HepG2 (cell line): ENCODE results near the gene PEMT. TPM values are rescaled to one million over a fixed set of nuclear protein-coding genes. Genes with fewer than 3 reads are reported as not detected.

Experiments used
- ATAC-seq: fragments of 200-7000 bp; cut with Tn5 transposase; 3 replicates; pipeline ENCODE4 v1.9.1; 2020; ENCODE audit warnings: mild to moderate bottlenecking, moderate library complexity
- BruUV-seq: library from RNA; stranded (reverse); fragments of 400-500 nt; replicated peaks from 2 replicates; lab custom pipeline; 2021; lab: Mats Ljungman, UMichigan
- CTCF ChIA-PET: fragments of 300-600 bp; formaldehyde crosslinking; extraction: SDS; loops from one replicate; lab custom pipeline; 2021; ENCODE audit warnings: low total read pairs, inconsistent platforms, low intra/inter-chr PET ratio; lab: Yijun Ruan, JAX
- POLR2A ChIA-PET: fragments of 350-600 bp; sonication (Branson Sonifier 250); formaldehyde crosslinking; loops from one replicate; lab custom pipeline; 2020; ENCODE audit warnings: antibody characterized with exemption, inconsistent platforms; lab: Yijun Ruan, JAX
- DNase-seq: peaks from one replicate; pipeline ENCODE4 v3.0.0-alpha.2; 2015; ENCODE audit warnings: low spot score
- FAIRE-seq: peaks from 3 replicates; lab custom pipeline; 2011; peaks lifted over from hg19 to GRCh38; lab: Jason Lieb, UNC
- H2AFZ ChIP-seq: one replicate; pipeline ENCODE4 v1.6.1; 2011; ENCODE audit warnings: low read length, inconsistent platforms
- H3K27ac ChIP-seq: fragments of 300-600 bp; 3 replicates; pipeline ENCODE4 v1.8.0; 2011; ENCODE audit warnings: mixed run types, mild to moderate bottlenecking, mixed read lengths, low read length, inconsistent platforms; ENCODE audit not compliant: insufficient read depth; ENCODE audit errors: extremely low read length
- H3K27me3 ChIP-seq, 2 experiments: fragments of 200-600 bp in 1 of 2; 2 replicates in 1 of 2; 3 replicates in 1 of 2; pipeline versions ENCODE4 v1.6.0 to v1.8.0; 2011; ENCODE audit warnings: low read length in 2 of 2, mild to moderate bottlenecking in 2 of 2, moderate library complexity in 2 of 2, inconsistent platforms in 1 of 2; ENCODE audit not compliant: insufficient read depth in 2 of 2, control insufficient read depth in 1 of 2
- H3K36me3 ChIP-seq, 2 experiments: fragments of 200-600 bp in 1 of 2; replicated peaks in 1 of 2; 2 replicates in 1 of 2; 3 replicates in 1 of 2; pipeline versions ENCODE4 v1.5.1 to v1.8.0; 2011; ENCODE audit warnings: low read length in 2 of 2, inconsistent platforms in 1 of 2; ENCODE audit not compliant: insufficient read depth in 2 of 2, control insufficient read depth in 1 of 2
- H3K4me1 ChIP-seq: 2 replicates; pipeline ENCODE4 v1.5.1; 2012; ENCODE audit warnings: low read length, inconsistent platforms; ENCODE audit not compliant: insufficient read depth
- H3K4me2 ChIP-seq: 2 replicates; pipeline ENCODE4 v1.6.0; 2011; ENCODE audit warnings: low read depth, low read length, inconsistent platforms
- H3K4me3 ChIP-seq, 3 experiments: fragments of 200-600 bp in 1 of 3; sonication (generic), shearing (Covaris generic) in 1 of 3; replicated peaks in 1 of 3; 2 replicates each; pipeline ENCODE4 v1.5.1; 2011 to 2016; ENCODE audit warnings: low read length in 3 of 3, inconsistent platforms in 2 of 3, low read depth in 2 of 3, mild to moderate bottlenecking in 2 of 3, control low read depth in 1 of 3, mixed read lengths in 1 of 3; ENCODE audit not compliant: insufficient read depth in 1 of 3
- H3K79me2 ChIP-seq: one replicate; pipeline ENCODE4 v1.6.1; 2011; ENCODE audit warnings: low read length, inconsistent platforms; ENCODE audit not compliant: insufficient read depth
- H3K9ac ChIP-seq: 2 replicates; pipeline ENCODE4 v1.6.0; 2011; ENCODE audit warnings: mild to moderate bottlenecking, low read depth, low read length, inconsistent platforms; ENCODE audit not compliant: insufficient read depth
- H3K9me3 ChIP-seq: 2 replicates; pipeline ENCODE4 v1.5.1; 2012; ENCODE audit warnings: mild to moderate bottlenecking, low read length
- H4K20me1 ChIP-seq: 2 replicates; pipeline ENCODE4 v1.6.0; 2011; ENCODE audit warnings: inconsistent platforms, mild to moderate bottlenecking, low read length, moderate library complexity; ENCODE audit not compliant: insufficient read depth
- DMAP1 ChIP-seq: IDR thresholded peaks from 2 replicates; pipeline ENCODE4 v1.6.1; 2016
- GABPB1 ChIP-seq: IDR thresholded peaks from 2 replicates; pipeline ENCODE4 v1.6.1; 2016; ENCODE audit warnings: mild to moderate bottlenecking, missing genetic modification reagents, moderate library complexity, missing compliant biosample characterization
- HHEX ChIP-seq: IDR thresholded peaks from 2 replicates; pipeline ENCODE4 v1.6.1; 2016; ENCODE audit warnings: control low read depth
- HOXA3 ChIP-seq: sonication (generic); formaldehyde crosslinking; IDR thresholded peaks from 2 replicates; pipeline ENCODE4 v1.5.0; 2020; ENCODE audit warnings: missing genetic modification reagents
- MAF1 ChIP-seq: sonication (generic); formaldehyde crosslinking; IDR thresholded peaks from 2 replicates; pipeline ENCODE4 v1.5.0; 2020; ENCODE audit warnings: missing genetic modification reagents, borderline replicate concordance
- SALL1 ChIP-seq: sonication (generic); formaldehyde crosslinking; IDR thresholded peaks from 2 replicates; pipeline ENCODE4 v1.8.0; 2022; ENCODE audit warnings: mild to moderate bottlenecking, missing genetic modification reagents
- SP5 ChIP-seq: IDR thresholded peaks from 2 replicates; pipeline ENCODE4 v1.6.1; 2016; ENCODE audit warnings: low read depth, borderline replicate concordance
- ZNF263 ChIP-seq: sonication (generic); formaldehyde crosslinking; IDR thresholded peaks from 2 replicates; pipeline ENCODE4 v1.4.0; 2020; ENCODE audit warnings: missing genetic modification reagents
- WGBS: methylation state at CpG from one replicate; pipeline ENCODE4 v1.1.6; 2017; ENCODE audit warnings: low lambda C conversion rate; 5-methylcytosine and 5-hydroxymethylcytosine counted together
- in situ Hi-C: cut with HindIII; loops from 2 replicates; pipeline ENCODE4 v1.10.0; 2017; ENCODE audit warnings: low pct_unique_long_range_greater_than_20kb; ENCODE audit not compliant: extremely low pct_ligation_motif_present
- intact Hi-C: fragments of 100-400 bp; cut with micrococcal nuclease; formaldehyde crosslinking; loops from one replicate; pipeline ENCODE4 v1.10.0; 2022; ENCODE audit not compliant: unreplicated experiment
- polyA plus RNA-seq, 8 experiments: library from polyadenylated mRNA; depleted of rRNA in 3 of 8; stranded (reverse) in 7 of 8; unstranded in 1 of 8; fragments of >200 nt; fragmentation: Illumina TruSeq in 4 of 8; extraction: Trizol in 4 of 8; gene quantifications; 2 replicates each; pipeline versions ENCODE4 v1.2.1 to v1.2.3, GENCODE V29; 2011 to 2016; ENCODE audit warnings: low read depth in 4 of 8, missing spikeins in 1 of 8, mixed read lengths in 1 of 8; ENCODE audit not compliant: insufficient read depth in 1 of 8
- total RNA-seq, 5 experiments: library from RNA; depleted of rRNA; stranded (reverse); fragments of >200 nt; fragmentation: Illumina TruSeq; extraction: Trizol; gene quantifications; 2 replicates each; pipeline ENCODE4 v1.2.3, GENCODE V29; 2016; ENCODE audit warnings: low read depth in 1 of 5
- TF ChIP-seq, protein P1 (sequence below): IDR thresholded peaks from 2 replicates; pipeline ENCODE4 v1.6.1; 2012; ENCODE audit warnings: inconsistent platforms
- TF ChIP-seq, protein P2 (sequence below): sonication (generic); formaldehyde crosslinking; IDR thresholded peaks from 2 replicates; pipeline ENCODE4 v1.4.0; 2020; ENCODE audit warnings: low read depth, mild to moderate bottlenecking, missing genetic modification reagents

Gene PEMT
- total and polyA plus RNA-seq, 2 of the 13 experiments (the other 11 are each of a cell fraction or from before 2014, with no cell fraction given): 31.7 to 43.6 TPM

- no peak for DNase-seq
- Histone ChIP-seq H3K4me2 (no peak overlapping the region), H3K27ac (no peak overlapping the region), H3K36me3 (no peaks in the 10 kb centered on the region), H3K27me3 (peaks cover 2 to 20% of the 10 kb centered on the region in 2 experiments; a peak in 3 of 5 replicates), H4K20me1 (no peaks in the 10 kb centered on the region), H3K4me1 (peaks cover 18% of the 10 kb centered on the region)
- CTCF ChIA-PET: no interaction called here
- intact Hi-C loops: no loop called here
- in situ Hi-C loops: no loop called here
- no peak for FAIRE-seq
- 47% methylated on average over 8 of the region's 9 CpGs for WGBS
- TF ChIP-seq SP5 (CRISPR knock-in tag): no peak
- TF ChIP-seq, all 625 proteins: peak for 0
- no peaks in the 10 kb centered on the region for H3K9me3 ChIP-seq
- no peaks in the 10 kb centered on the region for H3K79me2 ChIP-seq
- H3K4me3 ChIP-seq: no peak overlapping the region
- BruUV-seq: no TSS peak
- POLR2A ChIA-PET: no interaction called here
- no peak for ATAC-seq
- H2AFZ ChIP-seq: no peak overlapping the region
- no peak overlapping the region for H3K9ac ChIP-seq
Measured at GRCh38 chr17:17624741-17625140, 33.2 kb upstream of the PEMT start.

GRCh38 chr17:17623904-17624303 is 32.4 kb upstream of the PEMT start:
- ChIA-PET POLR2A (no interaction called here), CTCF (no interaction called here)
- DNase-seq: no peak
- H3K4me2 ChIP-seq: no peak overlapping the region
- in situ Hi-C loops: no loop called here
- H3K4me3 ChIP-seq: no peak overlapping the region
- H4K20me1 ChIP-seq: no peaks in the 10 kb centered on the region
- TF ChIP-seq HOXA3 (CRISPR knock-in tag) (no peak), GABPB1 (CRISPR knock-in tag) (no peak), ZNF263 (CRISPR knock-in tag) (0 out of 2 replicates have a peak, but pooled peaks have one; percentile 47), HHEX (no peak), DMAP1 (CRISPR knock-in tag) (no peak), MAF1 (CRISPR knock-in tag) (no peak), SALL1 (no peak)
- TF ChIP-seq, protein P1, sequence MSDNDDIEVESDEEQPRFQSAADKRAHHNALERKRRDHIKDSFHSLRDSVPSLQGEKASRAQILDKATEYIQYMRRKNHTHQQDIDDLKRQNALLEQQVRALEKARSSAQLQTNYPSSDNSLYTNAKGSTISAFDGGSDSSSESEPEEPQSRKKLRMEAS: no peak
- TF ChIP-seq, protein P2, sequence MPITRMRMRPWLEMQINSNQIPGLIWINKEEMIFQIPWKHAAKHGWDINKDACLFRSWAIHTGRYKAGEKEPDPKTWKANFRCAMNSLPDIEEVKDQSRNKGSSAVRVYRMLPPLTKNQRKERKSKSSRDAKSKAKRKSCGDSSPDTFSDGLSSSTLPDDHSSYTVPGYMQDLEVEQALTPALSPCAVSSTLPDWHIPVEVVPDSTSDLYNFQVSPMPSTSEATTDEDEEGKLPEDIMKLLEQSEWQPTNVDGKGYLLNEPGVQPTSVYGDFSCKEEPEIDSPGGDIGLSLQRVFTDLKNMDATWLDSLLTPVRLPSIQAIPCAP (CRISPR knock-in tag): no peak
- H3K9me3 ChIP-seq: no peaks in the 10 kb centered on the region
- no TSS peak for BruUV-seq
- no peaks in the 10 kb centered on the region for H3K79me2 ChIP-seq
- H3K9ac ChIP-seq: no peak overlapping the region
- no peak overlapping the region for H3K27ac ChIP-seq
- no peak overlapping the region for H2AFZ ChIP-seq
- H3K27me3 ChIP-seq: peaks cover 2 to 20% of the 10 kb centered on the region in 2 experiments; a peak in 3 of 5 replicates
- H3K36me3 ChIP-seq: no peaks in the 10 kb centered on the region
- ATAC-seq: no peak
- 47% methylated on average over 9 of the region's 9 CpGs for whole genome bisulfite sequencing
- no peak for FAIRE-seq
- intact Hi-C loops: no loop called here
- H3K4me1 ChIP-seq: peaks cover 18% of the 10 kb centered on the region
